IMR-90 (cell line): ENCODE measurements around the gene HMBS. TPM values are rescaled to one million over a fixed set of nuclear protein-coding genes. Genes with fewer than 3 reads are reported as not detected.
A peak's percentile ranks its signal among the peaks of the same experiment; 100 is the strongest.

Experiments
- ATAC-seq: fragments of 200-7000 bp; cut with Tn5 transposase; 2 replicates; pipeline ENCODE4 v1.9.1; 2020; ENCODE audit warnings: low read depth, mild to moderate bottlenecking, moderate library complexity
- BruUV-seq: library from RNA; stranded (reverse); fragments of 400-500 nt; replicated peaks from 2 replicates; lab custom pipeline; 2021; lab: Mats Ljungman, UMichigan
- CTCF ChIA-PET: fragments of 300-600 bp; formaldehyde crosslinking; extraction: SDS; loops from one replicate; lab custom pipeline; 2021; ENCODE audit warnings: antibody characterized with exemption; lab: Yijun Ruan, JAX
- POLR2A ChIA-PET: fragments of 300-600 bp; sonication (Branson Sonifier 250); formaldehyde crosslinking; loops from one replicate; lab custom pipeline; 2022; ENCODE audit warnings: antibody characterized with exemption; ENCODE audit not compliant: unreplicated experiment; lab: Charles Lee
- DNase-seq: peaks from one replicate; pipeline ENCODE4 v3.0.0; 2013
- H2AFZ ChIP-seq: replicated peaks from 2 replicates; pipeline ENCODE3; 2013; ENCODE audit warnings: low read length, mild to moderate bottlenecking; ENCODE audit not compliant: poor library complexity
- H2AK5ac ChIP-seq: 2 replicates; pipeline ENCODE4 v1.6.1; 2013; ENCODE audit warnings: low read depth, low read length, inconsistent platforms
- H2AK9ac ChIP-seq: replicated peaks from 2 replicates; pipeline ENCODE3; 2013; ENCODE audit warnings: mild to moderate bottlenecking, low read depth, low read length, moderate library complexity; ENCODE audit not compliant: poor library complexity
- H2BK120ac ChIP-seq: 2 replicates; pipeline ENCODE4 v1.6.1; 2013; ENCODE audit warnings: low read depth, low read length, inconsistent platforms
- H2BK15ac ChIP-seq: 3 replicates; pipeline ENCODE4 v1.6.1; 2013; ENCODE audit warnings: low read depth, low read length, inconsistent platforms
- H2BK20ac ChIP-seq: 2 replicates; pipeline ENCODE4 v1.6.1; 2013; ENCODE audit warnings: low read depth, mild to moderate bottlenecking, inconsistent platforms, low read length, moderate library complexity
- H2BK5ac ChIP-seq: 2 replicates; pipeline ENCODE4 v1.6.1; 2013; ENCODE audit warnings: mild to moderate bottlenecking, low read depth, low read length, inconsistent platforms; ENCODE audit not compliant: poor library complexity, severe bottlenecking
- H3K14ac ChIP-seq: replicated peaks from 2 replicates; pipeline ENCODE4 v1.6.1; 2013; ENCODE audit warnings: low read depth, low read length, inconsistent platforms
- H3K18ac ChIP-seq: 2 replicates; pipeline ENCODE4 v1.6.1; 2013; ENCODE audit warnings: low read depth, low read length, control low read depth
- H3K23ac ChIP-seq: 2 replicates; pipeline ENCODE4 v1.6.1; 2013; ENCODE audit warnings: low read depth, low read length, inconsistent platforms
- H3K27ac ChIP-seq: 2 replicates; pipeline ENCODE4 v1.5.1; 2013; ENCODE audit warnings: mild to moderate bottlenecking, control low read depth, low read length; ENCODE audit not compliant: insufficient read depth
- H3K27me3 ChIP-seq: 2 replicates; pipeline ENCODE4 v1.6.1; 2013; ENCODE audit warnings: low read length; ENCODE audit not compliant: control insufficient read depth, insufficient read depth
- H3K36me3 ChIP-seq: 2 replicates; pipeline ENCODE4 v1.6.1; 2013; ENCODE audit warnings: low read length, mixed read lengths; ENCODE audit not compliant: control insufficient read depth, insufficient read depth
- H3K4ac ChIP-seq: 2 replicates; pipeline ENCODE4 v1.6.1; 2013; ENCODE audit warnings: low read depth, low read length, inconsistent platforms
- H3K4me1 ChIP-seq: 2 replicates; pipeline ENCODE4 v1.6.1; 2013; ENCODE audit warnings: low read length, mixed read lengths; ENCODE audit not compliant: control insufficient read depth, insufficient read depth
- H3K4me2 ChIP-seq: 2 replicates; pipeline ENCODE4 v1.6.1; 2013; ENCODE audit warnings: low read depth, mild to moderate bottlenecking, control low read depth, low read length, moderate library complexity
- H3K4me3 ChIP-seq: 2 replicates; pipeline ENCODE4 v1.5.1; 2013; ENCODE audit warnings: low read depth, mild to moderate bottlenecking, control low read depth, low read length, moderate library complexity; ENCODE audit not compliant: insufficient read depth
- H3K56ac ChIP-seq: 2 replicates; pipeline ENCODE4 v1.6.1; 2013; ENCODE audit warnings: low read length, inconsistent platforms; ENCODE audit not compliant: insufficient read depth; ENCODE audit errors: extremely low read depth
- H3K79me1 ChIP-seq, 2 experiments: 2 replicates each; pipeline ENCODE4 v1.6.1; 2013; ENCODE audit warnings: low read length in 2 of 2, inconsistent platforms in 1 of 2, low read depth in 1 of 2
- H3K9ac ChIP-seq: 2 replicates; pipeline ENCODE4 v1.6.1; 2013; ENCODE audit warnings: low read depth, low read length, control low read depth
- H3K9me1 ChIP-seq: 2 replicates; pipeline ENCODE4 v1.6.1; 2013; ENCODE audit warnings: low read length, inconsistent platforms; ENCODE audit not compliant: insufficient read depth
- H3K9me3 ChIP-seq: 2 replicates; pipeline ENCODE4 v1.6.1; 2013; ENCODE audit warnings: low read length; ENCODE audit not compliant: control insufficient read depth, insufficient read depth
- H4K20me1 ChIP-seq: 2 replicates; pipeline ENCODE4 v1.6.1; 2013; ENCODE audit warnings: low read length, inconsistent platforms; ENCODE audit not compliant: insufficient read depth
- H4K5ac ChIP-seq: 2 replicates; pipeline ENCODE4 v1.6.1; 2013; ENCODE audit warnings: mild to moderate bottlenecking, low read depth, low read length, control low read depth
- H4K8ac ChIP-seq, 2 experiments: 2 replicates each; pipeline ENCODE4 v1.6.1; 2013; ENCODE audit warnings: low read depth in 2 of 2, low read length in 2 of 2, control low read depth in 1 of 2, inconsistent platforms in 1 of 2
- H4K91ac ChIP-seq: 2 replicates; pipeline ENCODE4 v1.6.1; 2013; ENCODE audit warnings: low read depth, low read length, inconsistent platforms; ENCODE audit not compliant: insufficient read depth
- BHLHE40 ChIP-seq: fragments of 150-350 bp; IDR thresholded peaks from 2 replicates; pipeline ENCODE4 v1.6.1; 2016; ENCODE audit warnings: mild to moderate bottlenecking, low read depth, low read length
- CEBPB ChIP-seq: IDR thresholded peaks from 2 replicates; pipeline ENCODE4 v1.6.1; 2012; ENCODE audit warnings: low read depth, low read length, improper control_type of control experiment
- CHD1 ChIP-seq: IDR thresholded peaks from 2 replicates; pipeline ENCODE4 v1.6.1; 2012; ENCODE audit warnings: low read depth, low read length, improper control_type of control experiment
- FOS ChIP-seq: fragments of 150-350 bp; IDR thresholded peaks from 2 replicates; pipeline ENCODE4 v1.6.1; 2016; ENCODE audit warnings: low read depth, low read length
- MAFK ChIP-seq: IDR thresholded peaks from 2 replicates; pipeline ENCODE4 v1.6.1; 2012; ENCODE audit warnings: low read depth, low read length, improper control_type of control experiment
- MAZ ChIP-seq: IDR thresholded peaks from 2 replicates; pipeline ENCODE4 v1.6.1; 2012; ENCODE audit warnings: low read depth, mild to moderate bottlenecking, low read length, improper control_type of control experiment, moderate library complexity, borderline replicate concordance
- NFE2L2 ChIP-seq: fragments of 150-350 bp; IDR thresholded peaks from 2 replicates; pipeline ENCODE4 v1.6.1; 2016; ENCODE audit warnings: low read depth, mild to moderate bottlenecking, low read length
- POLR2A ChIP-seq: IDR thresholded peaks from 2 replicates; pipeline ENCODE4 v1.6.1; 2012; ENCODE audit warnings: mild to moderate bottlenecking, low read depth, low read length
- RAD21 ChIP-seq: IDR thresholded peaks from 2 replicates; pipeline ENCODE4 v1.6.1; 2012; ENCODE audit warnings: low read length, improper control_type of control experiment
- RCOR1 ChIP-seq: IDR thresholded peaks from 2 replicates; pipeline ENCODE4 v1.6.1; 2012; ENCODE audit warnings: mild to moderate bottlenecking, low read length, improper control_type of control experiment; ENCODE audit not compliant: insufficient replicate concordance
- RFX5 ChIP-seq: IDR thresholded peaks from 2 replicates; pipeline ENCODE4 v1.8.0; 2012; ENCODE audit warnings: low read depth, mild to moderate bottlenecking, low read length, moderate library complexity
- SMC3 ChIP-seq: fragments of 150-350 bp; IDR thresholded peaks from 2 replicates; pipeline ENCODE4 v1.6.1; 2016; ENCODE audit warnings: low read depth, mild to moderate bottlenecking, antibody characterized with exemption, low read length, moderate library complexity
- WGBS, 2 experiments: methylation state at CpG; one replicate each; pipeline versions ENCODE4 v1.1.5 to v1.1.7; 2013; ENCODE audit warnings: missing lambda C conversion rate in 2 of 2; ENCODE audit not compliant: insufficient read length in 1 of 2; ENCODE audit errors: extremely low coverage in 2 of 2; 5-methylcytosine and 5-hydroxymethylcytosine counted together
- dilution Hi-C: fragments of 300-500 bp; cut with HindIII; formaldehyde crosslinking; loops from one replicate; pipeline ENCODE4 v1.14.3; 2018; ENCODE audit warnings: low sequenced_read_pairs; ENCODE audit not compliant: unreplicated experiment
- in situ Hi-C: fragments of 300-500 bp; cut with MboI; formaldehyde crosslinking; loops from 3 replicates; pipeline ENCODE4 v1.14.3; 2019; ENCODE audit warnings: low sequenced_read_pairs, inconsistent platforms, mixed read lengths
- intact Hi-C: fragments of 100-400 bp; cut with micrococcal nuclease; formaldehyde crosslinking; loops from 2 replicates; pipeline ENCODE4 v1.10.0; 2022
- polyA plus RNA-seq, 3 experiments: library from polyadenylated mRNA; depleted of rRNA; stranded (reverse); fragments of >200 nt; gene quantifications; 2 replicates each; pipeline ENCODE4 v1.2.3, GENCODE V29; 2012; ENCODE audit warnings: low replicate concordance in 1 of 3
- total RNA-seq: library from RNA; depleted of rRNA; stranded (reverse); fragments of >200 nt; gene quantifications from 2 replicates; pipeline ENCODE4 v1.2.3, GENCODE V29; 2012
- TF ChIP-seq, protein P1 (sequence below): fragments of 150-350 bp; IDR thresholded peaks from 2 replicates; pipeline ENCODE4 v1.6.1; 2016; ENCODE audit warnings: low read depth, mild to moderate bottlenecking, low read length, moderate library complexity, borderline replicate concordance
- TF ChIP-seq, protein P2 (sequence below): fragments of 150-350 bp; IDR thresholded peaks from 2 replicates; pipeline ENCODE4 v1.6.1; 2017; ENCODE audit warnings: mild to moderate bottlenecking, antibody characterized with exemption, low read length, low read depth
- TF ChIP-seq, protein P3 (sequence below): conservative IDR thresholded peaks from 2 replicates; pipeline ENCODE4 v1.5.1; 2012; ENCODE audit warnings: mild to moderate bottlenecking, low read depth, low read length, improper control_type of control experiment

HMBS gene
- total and polyA plus RNA-seq, 2 of the 4 experiments (the other 2 are of a cell fraction), result 17.9 to 59.5 TPM

DNA sequence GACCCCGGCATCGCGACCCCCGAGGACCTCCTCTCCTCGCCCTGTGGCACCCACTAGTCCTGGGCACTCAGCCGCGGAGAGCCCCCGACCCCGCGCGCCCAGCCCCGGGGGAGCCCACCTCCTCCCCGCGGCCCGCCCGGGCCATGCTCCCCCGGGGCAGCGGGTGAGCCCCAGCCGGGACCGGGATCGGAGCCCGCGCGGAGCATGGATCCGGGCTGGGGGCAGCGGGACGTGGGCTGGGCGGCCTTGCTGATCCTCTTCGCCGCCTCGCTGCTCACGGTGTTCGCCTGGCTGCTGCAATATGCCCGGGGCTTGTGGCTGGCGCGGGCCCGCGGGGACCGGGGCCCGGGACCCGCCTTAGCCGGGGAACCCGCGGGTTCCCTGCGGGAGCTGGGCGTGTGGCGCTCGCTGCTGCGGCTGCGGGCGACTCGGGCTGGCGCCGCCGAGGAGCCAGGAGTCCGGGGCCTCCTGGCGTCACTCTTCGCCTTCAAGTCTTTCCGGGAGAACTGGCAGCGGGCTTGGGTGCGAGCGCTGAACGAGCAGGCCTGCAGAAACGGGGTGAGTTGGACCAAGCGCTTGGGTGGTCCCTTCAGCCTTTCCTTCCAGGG lies 23.0 kb downstream of the HMBS start:
- Histone ChIP-seq H4K8ac (peak overlapping the region in 1 of 2 experiments; percentile 18; a peak in 1 of 4 replicates), H2AK9ac (peak overlapping the region; percentile 91), H4K20me1 (peaks cover 4% of the 10 kb centered on the region; the same call in 1 of the 2 replicates), H3K18ac (no peak overlapping the region), H3K56ac (no peak overlapping the region), H4K5ac (no peak overlapping the region), H3K27me3 (no peaks in the 10 kb centered on the region), H2BK20ac (no peak overlapping the region), H3K4me1 (peaks cover 9% of the 10 kb centered on the region), H3K23ac (peak overlapping the region; percentile 10), H3K79me1 (peaks cover 21 to 57% of the 10 kb centered on the region in 2 experiments), H4K91ac (no peak overlapping the region), H2AK5ac (peak overlapping the region; percentile 17; the same call in 1 of the 2 replicates), H2BK5ac (no peak overlapping the region), H3K9ac (peak overlapping the region; percentile 81), H3K27ac (peak overlapping the region; percentile 36; the same call in 1 of the 2 replicates), H3K9me1 (peaks cover 23% of the 10 kb centered on the region), H3K4ac (peak overlapping the region; percentile 19; the same call in 1 of the 2 replicates), H3K4me3 (peak overlapping the region; percentile 45), H3K36me3 (peaks cover 15% of the 10 kb centered on the region), H3K9me3 (no peaks in the 10 kb centered on the region), H2BK120ac (no peak overlapping the region), H2BK15ac (no peak overlapping the region), H3K14ac (no peak overlapping the region), H3K4me2 (peak overlapping the region; percentile 95), H2AFZ (peak overlapping the region; percentile 91)
- dilution Hi-C loops, result no loop called here
- WGBS, 2 experiments, result 0% methylated on average over 17 of the region's 65 CpGs; no CpG with 5 or more reads in 1 of the 2 experiments
- ChIA-PET POLR2A (no interaction called here), CTCF (no interaction called here)
- DNase-seq (no peak), ATAC-seq (peak; percentile 38)
- intact Hi-C loops, result loop anchor here (10.0 kb wide), 1 partner anchor 367 kb away; no protein-coding TSS in a partner anchor
- BruUV-seq, result no TSS peak
- in situ Hi-C loops, result no loop called here
- TF ChIP-seq SMC3 (no peak), CHD1 (no peak), FOS (no peak), NFE2L2 (no peak), POLR2A (no peak), MAZ (no peak), MAFK (no peak), BHLHE40 (no peak), RCOR1 (no peak), RAD21 (no peak), RFX5 (no peak), CEBPB (no peak)
- TF ChIP-seq, protein P1, sequence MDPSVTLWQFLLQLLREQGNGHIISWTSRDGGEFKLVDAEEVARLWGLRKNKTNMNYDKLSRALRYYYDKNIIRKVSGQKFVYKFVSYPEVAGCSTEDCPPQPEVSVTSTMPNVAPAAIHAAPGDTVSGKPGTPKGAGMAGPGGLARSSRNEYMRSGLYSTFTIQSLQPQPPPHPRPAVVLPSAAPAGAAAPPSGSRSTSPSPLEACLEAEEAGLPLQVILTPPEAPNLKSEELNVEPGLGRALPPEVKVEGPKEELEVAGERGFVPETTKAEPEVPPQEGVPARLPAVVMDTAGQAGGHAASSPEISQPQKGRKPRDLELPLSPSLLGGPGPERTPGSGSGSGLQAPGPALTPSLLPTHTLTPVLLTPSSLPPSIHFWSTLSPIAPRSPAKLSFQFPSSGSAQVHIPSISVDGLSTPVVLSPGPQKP, result no peak
- TF ChIP-seq, protein P2, sequence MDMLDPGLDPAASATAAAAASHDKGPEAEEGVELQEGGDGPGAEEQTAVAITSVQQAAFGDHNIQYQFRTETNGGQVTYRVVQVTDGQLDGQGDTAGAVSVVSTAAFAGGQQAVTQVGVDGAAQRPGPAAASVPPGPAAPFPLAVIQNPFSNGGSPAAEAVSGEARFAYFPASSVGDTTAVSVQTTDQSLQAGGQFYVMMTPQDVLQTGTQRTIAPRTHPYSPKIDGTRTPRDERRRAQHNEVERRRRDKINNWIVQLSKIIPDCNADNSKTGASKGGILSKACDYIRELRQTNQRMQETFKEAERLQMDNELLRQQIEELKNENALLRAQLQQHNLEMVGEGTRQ, result no peak
- TF ChIP-seq, protein P3, sequence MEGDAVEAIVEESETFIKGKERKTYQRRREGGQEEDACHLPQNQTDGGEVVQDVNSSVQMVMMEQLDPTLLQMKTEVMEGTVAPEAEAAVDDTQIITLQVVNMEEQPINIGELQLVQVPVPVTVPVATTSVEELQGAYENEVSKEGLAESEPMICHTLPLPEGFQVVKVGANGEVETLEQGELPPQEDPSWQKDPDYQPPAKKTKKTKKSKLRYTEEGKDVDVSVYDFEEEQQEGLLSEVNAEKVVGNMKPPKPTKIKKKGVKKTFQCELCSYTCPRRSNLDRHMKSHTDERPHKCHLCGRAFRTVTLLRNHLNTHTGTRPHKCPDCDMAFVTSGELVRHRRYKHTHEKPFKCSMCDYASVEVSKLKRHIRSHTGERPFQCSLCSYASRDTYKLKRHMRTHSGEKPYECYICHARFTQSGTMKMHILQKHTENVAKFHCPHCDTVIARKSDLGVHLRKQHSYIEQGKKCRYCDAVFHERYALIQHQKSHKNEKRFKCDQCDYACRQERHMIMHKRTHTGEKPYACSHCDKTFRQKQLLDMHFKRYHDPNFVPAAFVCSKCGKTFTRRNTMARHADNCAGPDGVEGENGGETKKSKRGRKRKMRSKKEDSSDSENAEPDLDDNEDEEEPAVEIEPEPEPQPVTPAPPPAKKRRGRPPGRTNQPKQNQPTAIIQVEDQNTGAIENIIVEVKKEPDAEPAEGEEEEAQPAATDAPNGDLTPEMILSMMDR, result no peak
